ENCODE results near the gene LRRTM3.

Gene LRRTM3

DNA sequence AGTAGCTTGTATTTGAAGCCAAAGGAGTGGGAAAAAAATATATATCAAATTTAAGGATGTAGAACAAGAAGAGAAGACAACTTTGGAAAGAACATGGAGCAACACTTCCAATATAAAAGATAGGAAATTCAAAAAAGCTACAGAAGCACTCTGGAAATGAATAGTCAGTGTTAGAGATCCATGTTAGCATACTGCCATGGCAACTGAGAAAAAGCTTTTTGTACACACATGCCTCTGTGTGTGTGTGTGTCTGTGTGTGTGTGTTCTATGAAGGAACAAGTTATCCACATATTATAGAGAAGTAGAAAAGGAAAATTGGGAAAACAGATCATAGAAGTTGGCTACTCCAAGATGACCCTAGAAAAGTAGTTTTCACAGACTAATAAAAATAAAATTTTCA is 96.3 kb downstream of the LRRTM3 start:
- no peak for DNase-seq (ENCODE audit: low read depth)

DNA sequence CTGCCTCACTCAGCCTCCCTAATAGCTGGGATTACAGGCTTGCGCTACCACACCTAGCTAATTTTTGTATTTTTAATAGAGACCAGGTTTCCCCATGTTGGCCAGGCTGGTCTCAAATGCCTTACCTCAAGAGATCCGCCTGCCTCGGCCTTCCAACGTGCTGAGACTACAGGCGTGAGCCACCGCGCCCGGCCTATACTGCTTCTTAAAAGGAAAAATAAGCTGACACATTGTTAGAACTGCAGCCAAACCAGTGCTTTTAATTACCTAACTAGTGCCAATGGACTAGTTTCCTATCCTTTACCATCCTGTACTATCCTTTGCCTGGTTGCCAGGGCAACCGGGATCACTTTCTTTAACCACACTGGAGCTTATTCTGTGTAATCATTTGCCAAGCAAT is 108.0 kb downstream of the LRRTM3 start:
- DNase-seq (ENCODE audit: low read depth) = no peak

- DNase-seq (ENCODE audit: low read depth) = no peak
Observed at GRCh38 chr10:67036808-67037207, 111.0 kb downstream of the LRRTM3 start.

GRCh38 chr10:67043041-67043440 is 117.2 kb downstream of the LRRTM3 start:
- no peak for DNase-seq (ENCODE audit: low read depth)

DNA sequence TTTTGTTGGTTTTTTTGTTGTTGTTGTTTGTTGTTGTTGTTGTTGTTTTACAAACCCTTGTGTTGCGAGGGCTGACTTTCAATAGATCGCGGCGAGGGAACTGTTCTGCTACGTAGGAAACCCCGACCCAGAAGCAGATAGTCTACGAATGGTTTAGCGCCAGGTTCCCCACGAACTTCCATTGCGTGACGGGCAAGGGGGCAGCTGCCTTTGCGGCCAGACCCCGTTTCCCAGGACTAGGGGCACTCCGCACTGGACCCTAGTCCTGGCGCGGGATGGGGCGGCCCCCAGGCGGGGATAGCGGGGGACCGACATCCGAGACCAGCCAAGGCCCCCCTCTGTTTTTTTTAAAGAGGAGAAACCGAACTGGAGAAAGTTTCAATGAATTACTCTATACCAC is 119.6 kb downstream of the LRRTM3 start:
- no peak for DNase-seq (ENCODE audit: low read depth)

DNA sequence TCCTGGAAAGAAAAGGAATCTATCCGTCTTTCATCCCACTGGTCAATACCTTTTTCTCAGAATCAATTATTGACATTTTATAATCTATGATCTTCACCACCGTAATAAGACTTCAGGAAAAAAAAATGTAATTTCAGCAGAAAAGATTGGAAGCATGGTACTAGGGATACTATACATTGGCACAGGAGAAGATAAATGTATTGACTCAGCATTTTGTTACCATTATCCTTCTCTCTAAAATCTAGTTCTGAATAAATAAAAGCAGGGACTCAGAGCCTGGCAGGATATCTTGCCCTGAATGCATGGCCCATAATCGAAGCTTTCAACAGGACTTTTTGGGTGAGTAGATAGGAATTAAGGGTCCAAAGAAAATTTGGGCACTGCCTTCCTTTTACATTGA is 120.7 kb downstream of the LRRTM3 start:
- DNase-seq (ENCODE audit: low read depth) = no peak

GRCh38 chr10:67049988-67050387 is 124.2 kb downstream of the LRRTM3 start:
- no peak for DNase-seq (ENCODE audit: low read depth)

- DNase-seq (ENCODE audit: low read depth) = no peak
Observed at GRCh38 chr10:67050415-67050814, 124.6 kb downstream of the LRRTM3 start.

DNA sequence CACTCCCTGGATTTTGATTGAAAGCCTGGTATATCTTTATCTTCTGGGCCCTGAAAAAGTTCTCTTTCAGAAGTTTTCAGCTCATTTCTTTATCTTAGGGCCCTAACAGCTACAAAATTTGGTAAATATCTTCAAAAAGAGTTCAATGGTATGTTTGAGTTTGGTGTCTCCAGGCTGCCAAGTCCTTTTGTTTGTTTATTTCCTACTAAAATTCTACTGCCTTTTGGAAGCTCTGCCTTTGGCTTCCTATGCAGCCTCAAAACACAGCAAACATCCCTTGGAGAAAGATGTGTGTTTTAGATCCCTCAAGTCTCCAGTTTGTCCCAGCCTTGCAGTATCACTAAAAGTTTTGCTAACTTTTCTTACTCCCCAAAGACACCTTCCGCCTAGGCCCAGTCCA is 146.8 kb downstream of the LRRTM3 start:
- no peak for DNase-seq (ENCODE audit: low read depth)

GRCh38 chr10:67075491-67075971 is 149.7 kb downstream of the LRRTM3 start:
- DNase-seq (ENCODE audit: low read depth) = no peak

DNA sequence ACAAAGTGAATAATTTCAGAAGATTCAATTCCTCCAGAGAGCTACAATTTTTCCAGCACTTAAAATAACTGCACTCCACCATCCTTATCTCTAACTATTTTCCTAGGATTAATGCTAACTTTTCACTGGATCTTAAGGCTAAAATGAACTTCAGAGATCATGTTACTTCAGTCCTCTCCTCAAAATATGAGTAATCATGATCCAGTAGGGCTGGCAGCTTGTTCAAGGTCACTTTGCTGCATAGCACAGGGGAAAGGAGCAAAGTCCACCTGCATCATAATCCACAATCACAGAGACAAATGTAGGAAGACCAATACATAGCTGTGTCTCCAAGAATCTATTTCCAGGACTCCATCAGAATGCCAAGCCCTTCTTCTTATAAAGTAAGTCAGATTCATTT is 150.3 kb downstream of the LRRTM3 start:
- peak; percentile 7 for DNase-seq (ENCODE audit: low read depth)

DNA sequence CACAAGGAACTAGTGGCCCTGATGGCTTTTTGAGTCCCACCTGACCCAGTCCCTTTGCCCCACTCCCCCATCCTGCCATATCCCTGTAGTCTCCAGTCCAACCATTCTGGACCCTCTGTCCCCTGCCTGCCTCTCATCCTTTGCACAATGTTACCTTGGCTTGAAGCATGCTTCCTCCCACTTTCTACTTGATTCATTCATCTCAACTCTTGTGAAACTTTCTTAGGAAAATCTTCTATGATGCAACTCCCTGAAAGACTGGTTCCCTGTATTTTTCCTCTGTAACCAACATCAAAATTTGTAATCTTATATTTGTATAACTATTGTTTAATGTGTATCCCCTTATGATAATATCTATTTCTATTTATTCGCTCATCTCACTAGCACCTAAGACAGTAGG is 151.5 kb downstream of the LRRTM3 start:
- no peak for DNase-seq (ENCODE audit: low read depth)

DNA sequence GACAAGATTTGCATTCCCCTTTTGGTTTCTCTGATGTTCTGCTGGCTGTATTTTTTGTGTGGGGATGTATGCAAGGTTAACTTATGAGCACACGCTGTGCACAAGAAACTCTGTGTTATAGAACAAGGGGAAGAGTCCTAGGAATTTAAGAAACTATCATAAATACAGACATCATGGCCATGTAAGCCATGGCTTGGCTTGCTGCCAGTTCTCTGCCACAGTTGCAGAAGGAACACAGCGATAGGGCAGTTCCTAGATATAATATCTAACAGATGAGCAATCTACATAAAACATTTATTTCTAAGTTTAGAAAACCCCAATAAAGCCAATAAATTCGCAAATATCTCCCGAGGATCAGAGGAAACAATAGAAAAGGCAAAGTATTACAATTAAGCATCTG is 153.3 kb downstream of the LRRTM3 start:
- peak; percentile 3 for DNase-seq (ENCODE audit: low read depth)

DNA sequence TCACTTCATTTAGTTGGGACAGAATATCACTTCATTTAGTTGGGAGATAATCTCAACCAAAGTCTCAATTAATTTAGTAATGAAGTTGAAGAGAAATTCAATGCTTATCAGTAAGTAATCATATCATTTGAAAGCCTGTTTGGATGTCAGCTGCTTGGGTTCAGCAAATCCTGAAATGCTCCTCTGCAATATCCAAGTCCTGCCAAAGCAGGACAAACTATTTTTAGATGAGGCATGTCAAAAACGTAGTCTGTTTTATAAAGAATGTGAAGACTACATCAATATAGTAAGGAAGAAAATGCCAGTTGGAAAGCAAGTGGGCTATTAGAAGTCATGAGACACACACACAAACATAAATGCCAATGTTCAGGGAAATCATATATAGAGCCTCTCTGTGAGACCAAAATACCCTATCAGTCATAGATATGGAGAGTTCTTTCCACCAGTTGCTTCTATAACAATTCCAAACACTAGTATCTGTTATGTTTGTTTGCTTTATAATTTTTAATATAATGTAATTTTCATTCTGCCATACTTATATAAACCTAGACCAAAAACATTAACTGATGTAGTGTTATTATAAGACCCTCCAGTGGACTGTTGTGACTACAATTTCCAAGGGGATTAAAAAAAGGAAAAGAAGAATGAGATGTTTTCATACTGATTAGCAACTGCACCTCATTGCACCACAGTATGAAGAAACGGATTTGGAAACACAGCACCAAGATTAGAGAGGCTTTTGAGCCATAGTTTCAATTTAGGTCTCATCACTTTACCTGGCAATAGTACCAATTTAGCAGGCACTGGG is 160.7 kb downstream of the LRRTM3 start:
- DNase-seq (ENCODE audit: low read depth) = no peak

GRCh38 chr10:67087135-67087425 is 161.2 kb downstream of the LRRTM3 start:
- DNase-seq (ENCODE audit: low read depth) = no peak

GRCh38 chr10:67088036-67088435 is 162.2 kb downstream of the LRRTM3 start:
- no peak for DNase-seq (ENCODE audit: low read depth)

DNA sequence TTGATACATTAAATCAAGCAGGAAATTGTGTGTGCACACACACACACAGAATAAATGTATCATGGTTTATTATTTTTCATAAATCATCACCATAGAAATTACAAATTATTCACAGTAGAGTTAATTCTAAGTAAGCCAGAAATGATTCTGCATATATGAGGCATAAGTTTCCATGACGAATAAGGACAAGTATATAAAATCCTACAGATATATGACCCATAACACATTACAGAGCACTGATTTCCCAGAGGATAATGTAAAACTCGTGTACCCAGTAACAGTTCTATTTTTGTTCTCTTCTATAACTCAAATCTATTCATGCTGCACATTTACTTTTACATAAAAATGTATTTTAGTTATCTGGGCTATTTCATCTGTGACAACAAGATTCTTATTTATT is 169.7 kb downstream of the LRRTM3 start:
- DNase-seq (ENCODE audit: low read depth) = no peak

DNA sequence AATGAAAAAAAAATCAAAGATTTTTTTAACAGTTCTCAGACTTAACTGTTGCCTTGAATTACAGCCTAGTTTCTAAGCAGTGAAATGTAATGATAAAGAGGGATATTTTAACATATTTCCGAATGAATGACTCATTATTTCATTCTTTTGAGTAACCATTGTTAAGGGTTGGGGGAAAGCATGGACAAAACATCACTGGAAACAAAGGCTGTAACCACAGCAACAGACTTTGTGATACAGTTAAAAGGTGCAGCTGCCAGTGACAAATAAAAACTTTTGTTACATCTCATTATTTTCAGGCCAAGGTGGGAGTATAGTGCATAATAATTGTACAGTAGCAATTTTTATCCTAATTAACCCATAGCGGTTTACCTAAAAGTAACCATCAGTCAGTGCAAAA is 172.6 kb downstream of the LRRTM3 start:
- DNase-seq (ENCODE audit: low read depth) = no peak

DNA sequence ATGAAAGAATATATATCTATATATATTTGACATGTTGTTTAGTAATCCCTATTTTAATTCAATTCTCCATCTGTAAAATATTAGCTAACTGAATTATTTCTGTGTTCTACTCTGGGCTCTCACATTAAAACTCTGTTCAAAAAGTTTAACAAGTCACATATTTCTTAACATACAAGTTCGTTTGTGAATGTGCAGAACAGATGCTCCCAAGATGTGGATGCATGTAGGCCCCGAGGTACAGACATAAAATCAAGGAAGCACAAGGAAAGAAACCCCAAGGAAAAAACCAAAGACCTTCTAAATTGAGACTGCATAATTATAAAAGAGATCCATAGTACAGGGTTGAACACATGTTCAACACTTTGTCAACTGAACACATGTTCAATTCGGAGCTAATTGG is 175.1 kb downstream of the LRRTM3 start:
- no peak for DNase-seq (ENCODE audit: low read depth)

- no peak for DNase-seq (ENCODE audit: low read depth)
Observed at GRCh38 chr10:67107670-67108069, 181.8 kb downstream of the LRRTM3 start.

GRCh38 chr10:67110286-67110685 is 184.4 kb downstream of the LRRTM3 start:
- DNase-seq (ENCODE audit: low read depth) = no peak

DNA sequence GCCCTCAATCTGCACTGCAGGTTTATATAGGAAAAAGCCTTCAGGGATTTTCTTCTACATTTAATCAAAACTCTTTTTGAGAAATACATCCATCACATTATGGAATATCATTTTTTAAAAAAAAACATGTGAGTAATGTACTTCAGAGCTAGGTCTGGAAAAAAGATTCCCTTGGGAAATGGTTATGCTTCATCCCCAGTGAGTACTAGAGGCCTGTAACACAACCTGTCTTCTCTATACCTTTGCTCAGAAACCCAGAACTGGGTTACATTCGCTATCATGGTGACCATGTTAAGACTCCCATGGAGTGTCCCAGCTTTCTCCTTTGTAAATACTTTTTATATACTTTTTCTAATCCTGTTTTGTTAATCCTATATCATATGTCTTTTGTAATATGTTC is 186.9 kb downstream of the LRRTM3 start:
- DNase-seq (ENCODE audit: low read depth) = no peak

DNA sequence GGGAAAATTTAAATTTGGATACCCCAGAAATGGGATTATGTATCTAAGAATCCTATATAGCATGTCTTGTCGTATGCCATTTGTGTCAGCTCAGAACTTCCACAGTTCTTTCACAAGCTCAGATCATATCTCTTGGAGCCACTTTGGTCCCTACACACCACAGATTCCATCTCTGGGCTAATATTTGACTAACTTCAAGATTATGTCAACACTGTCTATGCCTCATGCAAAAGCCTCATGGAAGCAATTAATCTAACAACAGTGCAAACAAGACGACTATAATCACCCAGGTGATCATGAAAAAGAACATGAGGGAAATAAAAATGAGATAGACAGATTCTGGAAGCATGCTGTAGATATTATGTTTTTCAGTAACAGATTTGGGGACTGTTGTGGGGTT is 189.1 kb downstream of the LRRTM3 start:
- DNase-seq (ENCODE audit: low read depth) = no peak

GRCh38 chr10:67115972-67116371 is 190.1 kb downstream of the LRRTM3 start:
- peak; percentile 74 for DNase-seq (ENCODE audit: low read depth)
